ENCODE measurements around the gene SLC38A6. TPM values are rescaled to one million over a fixed set of nuclear protein-coding genes. Genes with fewer than 3 reads are reported as not detected.

Gene SLC38A6
- polyA plus RNA-seq, 1 donor from 2014 or later = 31.9 TPM

DNA sequence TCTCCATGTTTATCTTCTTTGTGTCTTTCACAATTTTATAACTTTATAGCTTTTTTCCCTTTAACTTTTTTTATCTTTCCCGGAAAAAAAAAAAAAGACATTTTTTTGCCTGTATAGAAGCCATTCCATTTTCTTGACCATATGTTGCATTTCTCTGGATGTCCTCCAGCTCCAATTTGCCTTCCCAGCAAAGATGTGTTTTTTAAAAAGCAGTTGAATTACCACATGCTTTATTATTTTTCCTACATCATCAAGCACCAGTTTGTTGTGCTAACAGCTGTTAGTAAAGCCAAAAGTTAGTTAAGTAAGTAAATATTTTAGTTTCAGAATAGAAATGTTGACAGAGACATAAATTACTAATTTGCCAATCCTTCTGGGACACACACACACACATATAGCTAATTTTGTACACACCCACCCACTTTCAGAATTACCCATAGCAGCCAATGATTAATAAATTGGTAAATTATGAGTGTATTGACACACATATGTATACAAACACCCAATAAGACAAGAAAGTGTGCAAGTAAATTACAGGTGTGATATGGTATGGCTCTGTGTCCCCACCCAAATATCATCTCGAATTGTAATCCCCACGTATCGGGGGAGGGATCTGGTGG is 118.3 kb downstream of the SLC38A6 start:
- no peaks in the 10 kb centered on the region for H3K36me3 ChIP-seq (ENCODE audit: insufficient read depth, low read length)

DNA sequence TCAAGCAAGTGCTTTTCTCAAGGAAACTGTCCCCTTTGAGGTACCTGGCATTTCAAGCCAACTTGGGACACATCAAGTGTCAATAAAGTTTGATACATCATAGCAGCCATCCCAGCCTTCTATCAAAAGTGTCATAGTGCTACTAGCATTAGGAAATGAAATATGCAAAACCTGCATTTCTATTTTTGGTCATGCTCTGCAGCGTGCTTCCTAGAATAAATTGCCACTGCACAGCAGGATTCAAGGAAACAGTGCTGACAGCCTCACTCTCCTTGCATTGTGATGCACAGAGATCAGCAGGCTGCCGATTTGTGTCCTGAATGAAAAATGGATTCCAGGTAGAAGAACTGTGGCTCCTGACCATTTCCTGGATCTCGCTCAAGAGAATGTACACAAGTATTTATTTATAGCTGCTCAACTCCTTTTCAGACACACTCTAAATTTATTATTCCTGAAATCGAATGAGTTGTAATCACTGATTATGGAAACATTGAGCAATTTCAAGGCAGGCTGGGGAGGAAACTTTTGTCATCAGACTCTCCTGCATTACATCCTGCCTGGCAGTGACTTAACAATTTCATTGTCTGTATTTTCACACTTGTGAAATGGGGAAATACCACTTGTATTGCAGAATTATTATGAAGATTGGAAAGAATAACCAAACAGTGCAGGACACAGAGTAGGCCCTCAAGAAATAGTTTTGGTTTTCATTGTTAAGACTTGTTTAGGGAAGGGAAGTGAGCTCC is 120.9 kb downstream of the SLC38A6 start:
- H3K9ac ChIP-seq (ENCODE audit: low read length) = peak overlapping the region; percentile 68
- no peaks in the 10 kb centered on the region for H3K9me2 ChIP-seq (ENCODE audit: insufficient read depth, low read length)
- no peaks in the 10 kb centered on the region for H3K27me3 ChIP-seq (ENCODE audit: insufficient read depth, low read depth, low read length)
- peak overlapping the region; percentile 62 for H3K4me2 ChIP-seq (ENCODE audit: low read length)
- no peaks in the 10 kb centered on the region for H3K9me3 ChIP-seq (ENCODE audit: low read length)
- H3K36me3 ChIP-seq (ENCODE audit: insufficient read depth, low read length) = no peaks in the 10 kb centered on the region
- peaks cover 10% of the 10 kb centered on the region for H3F3A ChIP-seq (ENCODE audit: insufficient read depth, low read length, poor library complexity, severe bottlenecking)
- H3K4me3 ChIP-seq (ENCODE audit: low read length) = peak overlapping the region; percentile 53
- H3K27ac ChIP-seq (ENCODE audit: low read length) = peak overlapping the region; percentile 95
- no peaks in the 10 kb centered on the region for H3K79me2 ChIP-seq (replicated peaks; ENCODE audit: insufficient read depth, low read length)
- H2AFZ ChIP-seq (ENCODE audit: low read depth, low read length) = no peak overlapping the region
- no peaks in the 10 kb centered on the region for H4K20me1 ChIP-seq (ENCODE audit: insufficient read depth)
- TF ChIP-seq, protein P1, sequence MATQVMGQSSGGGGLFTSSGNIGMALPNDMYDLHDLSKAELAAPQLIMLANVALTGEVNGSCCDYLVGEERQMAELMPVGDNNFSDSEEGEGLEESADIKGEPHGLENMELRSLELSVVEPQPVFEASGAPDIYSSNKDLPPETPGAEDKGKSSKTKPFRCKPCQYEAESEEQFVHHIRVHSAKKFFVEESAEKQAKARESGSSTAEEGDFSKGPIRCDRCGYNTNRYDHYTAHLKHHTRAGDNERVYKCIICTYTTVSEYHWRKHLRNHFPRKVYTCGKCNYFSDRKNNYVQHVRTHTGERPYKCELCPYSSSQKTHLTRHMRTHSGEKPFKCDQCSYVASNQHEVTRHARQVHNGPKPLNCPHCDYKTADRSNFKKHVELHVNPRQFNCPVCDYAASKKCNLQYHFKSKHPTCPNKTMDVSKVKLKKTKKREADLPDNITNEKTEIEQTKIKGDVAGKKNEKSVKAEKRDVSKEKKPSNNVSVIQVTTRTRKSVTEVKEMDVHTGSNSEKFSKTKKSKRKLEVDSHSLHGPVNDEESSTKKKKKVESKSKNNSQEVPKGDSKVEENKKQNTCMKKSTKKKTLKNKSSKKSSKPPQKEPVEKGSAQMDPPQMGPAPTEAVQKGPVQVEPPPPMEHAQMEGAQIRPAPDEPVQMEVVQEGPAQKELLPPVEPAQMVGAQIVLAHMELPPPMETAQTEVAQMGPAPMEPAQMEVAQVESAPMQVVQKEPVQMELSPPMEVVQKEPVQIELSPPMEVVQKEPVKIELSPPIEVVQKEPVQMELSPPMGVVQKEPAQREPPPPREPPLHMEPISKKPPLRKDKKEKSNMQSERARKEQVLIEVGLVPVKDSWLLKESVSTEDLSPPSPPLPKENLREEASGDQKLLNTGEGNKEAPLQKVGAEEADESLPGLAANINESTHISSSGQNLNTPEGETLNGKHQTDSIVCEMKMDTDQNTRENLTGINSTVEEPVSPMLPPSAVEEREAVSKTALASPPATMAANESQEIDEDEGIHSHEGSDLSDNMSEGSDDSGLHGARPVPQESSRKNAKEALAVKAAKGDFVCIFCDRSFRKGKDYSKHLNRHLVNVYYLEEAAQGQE (IDR thresholded peaks at IDR 0.05; ENCODE audit: borderline replicate concordance) = peak; percentile 58
- TF ChIP-seq TAF1 (IDR thresholded peaks at IDR 0.05; ENCODE audit: low read depth) = peak; percentile 16
- peak; percentile 47 for TF ChIP-seq MXI1 (conservative IDR thresholded peaks at IDR 0.05; ENCODE audit: poor library complexity, severe bottlenecking)
- TF ChIP-seq RAD21 (conservative IDR thresholded peaks at IDR 0.05) = peak; percentile 41
- TF ChIP-seq, protein P2, sequence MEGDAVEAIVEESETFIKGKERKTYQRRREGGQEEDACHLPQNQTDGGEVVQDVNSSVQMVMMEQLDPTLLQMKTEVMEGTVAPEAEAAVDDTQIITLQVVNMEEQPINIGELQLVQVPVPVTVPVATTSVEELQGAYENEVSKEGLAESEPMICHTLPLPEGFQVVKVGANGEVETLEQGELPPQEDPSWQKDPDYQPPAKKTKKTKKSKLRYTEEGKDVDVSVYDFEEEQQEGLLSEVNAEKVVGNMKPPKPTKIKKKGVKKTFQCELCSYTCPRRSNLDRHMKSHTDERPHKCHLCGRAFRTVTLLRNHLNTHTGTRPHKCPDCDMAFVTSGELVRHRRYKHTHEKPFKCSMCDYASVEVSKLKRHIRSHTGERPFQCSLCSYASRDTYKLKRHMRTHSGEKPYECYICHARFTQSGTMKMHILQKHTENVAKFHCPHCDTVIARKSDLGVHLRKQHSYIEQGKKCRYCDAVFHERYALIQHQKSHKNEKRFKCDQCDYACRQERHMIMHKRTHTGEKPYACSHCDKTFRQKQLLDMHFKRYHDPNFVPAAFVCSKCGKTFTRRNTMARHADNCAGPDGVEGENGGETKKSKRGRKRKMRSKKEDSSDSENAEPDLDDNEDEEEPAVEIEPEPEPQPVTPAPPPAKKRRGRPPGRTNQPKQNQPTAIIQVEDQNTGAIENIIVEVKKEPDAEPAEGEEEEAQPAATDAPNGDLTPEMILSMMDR (IDR thresholded peaks at IDR 0.05; ENCODE audit: poor library complexity, severe bottlenecking) = no peak
- TF ChIP-seq EP300 (conservative IDR thresholded peaks at IDR 0.05; ENCODE audit: poor library complexity, severe bottlenecking) = peak; percentile 88
- TF ChIP-seq POLR2AphosphoS5 (IDR thresholded peaks at IDR 0.05) = peak; percentile 79
- no peak for TF ChIP-seq EZH2 (IDR thresholded peaks at IDR 0.05; ENCODE audit: borderline replicate concordance, insufficient read depth, low read length, poor library complexity, severe bottlenecking)

More for the DNA sequence above, 118.3 kb downstream of the SLC38A6 start:
- H3K27ac ChIP-seq (ENCODE audit: low read length) = no peak overlapping the region
- H3K9me3 ChIP-seq (ENCODE audit: low read length) = no peaks in the 10 kb centered on the region
- H3K4me2 ChIP-seq (ENCODE audit: low read length) = no peak overlapping the region
- H3K79me2 ChIP-seq (replicated peaks; ENCODE audit: insufficient read depth, low read length) = no peaks in the 10 kb centered on the region
- TF ChIP-seq MXI1 (conservative IDR thresholded peaks at IDR 0.05; ENCODE audit: poor library complexity, severe bottlenecking) = no peak
- no peak for TF ChIP-seq TAF1 (IDR thresholded peaks at IDR 0.05; ENCODE audit: low read depth)
- no peak for TF ChIP-seq POLR2AphosphoS5 (IDR thresholded peaks at IDR 0.05)
- TF ChIP-seq, protein P1 (IDR thresholded peaks at IDR 0.05; ENCODE audit: borderline replicate concordance) = no peak
- TF ChIP-seq SMC3 (conservative IDR thresholded peaks at IDR 0.05; ENCODE audit: poor library complexity) = no peak
- TF ChIP-seq EP300 (conservative IDR thresholded peaks at IDR 0.05; ENCODE audit: poor library complexity, severe bottlenecking) = no peak
- no peak for TF ChIP-seq RAD21 (conservative IDR thresholded peaks at IDR 0.05)
- TF ChIP-seq, protein P2 (IDR thresholded peaks at IDR 0.05; ENCODE audit: poor library complexity, severe bottlenecking) = no peak
- TF ChIP-seq EZH2 (IDR thresholded peaks at IDR 0.05; ENCODE audit: borderline replicate concordance, insufficient read depth, low read length, poor library complexity, severe bottlenecking) = no peak
- H3K9me2 ChIP-seq (ENCODE audit: insufficient read depth, low read length) = no peaks in the 10 kb centered on the region
- H3K4me3 ChIP-seq (ENCODE audit: low read length) = no peak overlapping the region
- no peaks in the 10 kb centered on the region for H4K20me1 ChIP-seq (ENCODE audit: insufficient read depth)
- peaks cover 10% of the 10 kb centered on the region for H3F3A ChIP-seq (ENCODE audit: insufficient read depth, low read length, poor library complexity, severe bottlenecking)
- H2AFZ ChIP-seq (ENCODE audit: low read depth, low read length) = no peak overlapping the region
- H3K9ac ChIP-seq (ENCODE audit: low read length) = no peak overlapping the region
- no peaks in the 10 kb centered on the region for H3K27me3 ChIP-seq (ENCODE audit: insufficient read depth, low read depth, low read length)

Data from neural cell (in vitro differentiated cells).